ENCODE results near the gene RPA3. TPM values are rescaled to one million over a fixed set of nuclear protein-coding genes. Genes with fewer than 3 reads are reported as not detected.

RPA3 gene
- polyA plus RNA-seq, 1 donor (not counting 4 experiments of a cell fraction or from before 2014, with no cell fraction given) = 51.1 TPM

DNA sequence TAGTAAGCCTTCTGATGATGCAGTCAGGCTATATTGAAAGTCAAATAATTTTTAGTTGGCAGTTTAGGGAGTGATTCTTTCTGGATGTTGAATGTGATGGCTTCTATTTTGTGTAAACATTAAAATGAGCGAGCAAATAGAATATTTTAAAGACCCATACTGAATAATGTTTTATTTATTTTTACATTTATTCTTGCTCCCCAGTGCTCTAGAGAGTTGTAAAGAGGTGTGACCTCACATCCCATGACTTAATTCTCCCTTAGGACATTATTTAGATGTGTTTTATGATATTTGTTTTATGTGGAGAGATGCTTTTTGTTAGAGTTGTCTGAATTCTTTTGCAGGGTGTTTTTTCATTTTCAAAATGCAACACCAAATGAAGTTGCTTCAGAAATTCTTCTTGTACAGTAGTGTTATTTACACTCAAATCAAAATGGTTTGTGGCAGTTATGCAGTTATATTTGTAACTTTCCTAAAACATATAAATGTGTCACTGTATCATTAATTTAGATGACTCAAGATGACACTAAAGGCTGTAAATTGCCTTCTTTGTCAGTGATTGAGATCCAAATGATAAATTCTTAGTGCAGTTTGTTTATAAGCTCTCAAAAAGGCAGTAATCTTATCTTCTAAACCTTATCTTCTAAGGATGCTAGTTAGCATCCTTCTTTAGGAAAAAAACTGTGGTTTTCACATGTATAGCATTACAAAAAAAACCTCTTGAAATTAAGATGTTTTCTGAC lies 65.4 kb downstream of the RPA3 start:
- Histone ChIP-seq H3K9me1 (ENCODE audit: control insufficient read depth, extremely low read depth, insufficient read depth, low read length) (peaks cover 3% of the 10 kb centered on the region), H2AFZ (ENCODE audit: control insufficient read depth, low read length) (no peak overlapping the region), H3K9me3 (ENCODE audit: control insufficient read depth, low read depth, low read length) (no peaks in the 10 kb centered on the region), H3K36me3 (ENCODE audit: control insufficient read depth in 2 of 2, extremely low read depth in 1 of 2, insufficient read depth in 2 of 2, low read length in 2 of 2) (no peaks in the 10 kb centered on the region), H3K9ac (ENCODE audit: control insufficient read depth, extremely low read depth, insufficient read depth, low read length) (no peak overlapping the region), H3K79me2 (ENCODE audit: control insufficient read depth, insufficient read depth, low read length) (peaks cover 2% of the 10 kb centered on the region), H4K20me1 (ENCODE audit: control insufficient read depth, extremely low read depth, insufficient read depth, low read length) (no peaks in the 10 kb centered on the region), H3K27me3 (ENCODE audit: control insufficient read depth, extremely low read depth, insufficient read depth, low read length) (no peaks in the 10 kb centered on the region), H3K27ac (ENCODE audit: control insufficient read depth, insufficient read depth, low read length) (no peak overlapping the region), H3K4me1 (ENCODE audit: control insufficient read depth, extremely low read depth, insufficient read depth, low read length) (no peaks in the 10 kb centered on the region), H3K4me2 (ENCODE audit: control insufficient read depth, extremely low read depth, insufficient read depth, low read depth, low read length) (no peak overlapping the region), H3K4me3 (ENCODE audit: control insufficient read depth in 2 of 3, extremely low read depth in 1 of 3, insufficient read depth in 2 of 3, low read depth in 1 of 3, low read length in 3 of 3) (no peak overlapping the region)
- FAIRE-seq = no peak
- DNase-seq (ENCODE audit: low read depth, low spot score) = no peak
- TF ChIP-seq, protein P1, sequence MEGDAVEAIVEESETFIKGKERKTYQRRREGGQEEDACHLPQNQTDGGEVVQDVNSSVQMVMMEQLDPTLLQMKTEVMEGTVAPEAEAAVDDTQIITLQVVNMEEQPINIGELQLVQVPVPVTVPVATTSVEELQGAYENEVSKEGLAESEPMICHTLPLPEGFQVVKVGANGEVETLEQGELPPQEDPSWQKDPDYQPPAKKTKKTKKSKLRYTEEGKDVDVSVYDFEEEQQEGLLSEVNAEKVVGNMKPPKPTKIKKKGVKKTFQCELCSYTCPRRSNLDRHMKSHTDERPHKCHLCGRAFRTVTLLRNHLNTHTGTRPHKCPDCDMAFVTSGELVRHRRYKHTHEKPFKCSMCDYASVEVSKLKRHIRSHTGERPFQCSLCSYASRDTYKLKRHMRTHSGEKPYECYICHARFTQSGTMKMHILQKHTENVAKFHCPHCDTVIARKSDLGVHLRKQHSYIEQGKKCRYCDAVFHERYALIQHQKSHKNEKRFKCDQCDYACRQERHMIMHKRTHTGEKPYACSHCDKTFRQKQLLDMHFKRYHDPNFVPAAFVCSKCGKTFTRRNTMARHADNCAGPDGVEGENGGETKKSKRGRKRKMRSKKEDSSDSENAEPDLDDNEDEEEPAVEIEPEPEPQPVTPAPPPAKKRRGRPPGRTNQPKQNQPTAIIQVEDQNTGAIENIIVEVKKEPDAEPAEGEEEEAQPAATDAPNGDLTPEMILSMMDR (optimal IDR thresholded peaks at IDR 0.05 in 1 of 3, IDR thresholded peaks at IDR 0.05 in 1 of 3, conservative IDR thresholded peaks at IDR 0.05 in 1 of 3; ENCODE audit: extremely low read depth in 1 of 3, insufficient read depth in 2 of 3, low read length in 3 of 3) = no peak
- no peak for TF ChIP-seq EZH2 (IDR thresholded peaks at IDR 0.05; ENCODE audit: low read length)
- dilution Hi-C loops (cut with MboI; ENCODE audit: extremely low pct_ligation_motif_present, low sequenced_read_pairs) = no loop called here

DNA sequence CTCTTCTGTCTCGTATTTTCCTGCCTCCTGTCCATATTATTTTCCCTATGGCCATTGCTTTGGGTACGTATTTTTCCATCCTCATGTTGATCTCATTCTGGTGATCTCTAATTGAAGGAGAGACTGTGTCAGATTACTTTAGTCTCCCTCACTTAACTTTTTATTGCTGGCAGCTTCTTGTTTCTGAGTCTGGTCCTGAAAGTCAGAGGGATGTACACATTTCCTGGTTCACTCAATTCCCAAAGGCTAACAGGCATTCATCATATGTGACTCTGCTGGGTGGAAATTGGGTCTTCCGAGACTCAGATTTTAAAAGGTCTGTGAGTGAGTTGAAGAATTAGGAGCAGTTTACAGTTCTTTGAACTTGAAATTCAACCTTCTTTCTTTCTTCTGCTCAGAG lies 66.9 kb downstream of the RPA3 start:
- no peak for TF ChIP-seq EZH2 (IDR thresholded peaks at IDR 0.05; ENCODE audit: low read length)
- TF ChIP-seq, protein P1 (optimal IDR thresholded peaks at IDR 0.05 in 1 of 3, IDR thresholded peaks at IDR 0.05 in 1 of 3, conservative IDR thresholded peaks at IDR 0.05 in 1 of 3; ENCODE audit: extremely low read depth in 1 of 3, insufficient read depth in 2 of 3, low read length in 3 of 3) = no peak
- no peaks in the 10 kb centered on the region for H3K36me3 ChIP-seq (ENCODE audit: control insufficient read depth in 2 of 2, extremely low read depth in 1 of 2, insufficient read depth in 2 of 2, low read length in 2 of 2)
- FAIRE-seq (no peak), DNase-seq (ENCODE audit: low read depth, low spot score) (no peak)
- no peak overlapping the region for H3K27ac ChIP-seq (ENCODE audit: control insufficient read depth, insufficient read depth, low read length)
- no peak overlapping the region for H3K4me3 ChIP-seq (ENCODE audit: control insufficient read depth in 2 of 3, extremely low read depth in 1 of 3, insufficient read depth in 2 of 3, low read depth in 1 of 3, low read length in 3 of 3)
- peaks cover 2% of the 10 kb centered on the region for H3K79me2 ChIP-seq (ENCODE audit: control insufficient read depth, insufficient read depth, low read length)
- no peak overlapping the region for H3K9ac ChIP-seq (ENCODE audit: control insufficient read depth, extremely low read depth, insufficient read depth, low read length)
- H2AFZ ChIP-seq (ENCODE audit: control insufficient read depth, low read length) = no peak overlapping the region
- H4K20me1 ChIP-seq (ENCODE audit: control insufficient read depth, extremely low read depth, insufficient read depth, low read length) = no peaks in the 10 kb centered on the region
- dilution Hi-C loops (cut with MboI; ENCODE audit: extremely low pct_ligation_motif_present, low sequenced_read_pairs) = no loop called here
- no peaks in the 10 kb centered on the region for H3K27me3 ChIP-seq (ENCODE audit: control insufficient read depth, extremely low read depth, insufficient read depth, low read length)
- no peaks in the 10 kb centered on the region for H3K9me3 ChIP-seq (ENCODE audit: control insufficient read depth, low read depth, low read length)
- H3K4me2 ChIP-seq (ENCODE audit: control insufficient read depth, extremely low read depth, insufficient read depth, low read depth, low read length) = no peak overlapping the region
- peaks cover 3% of the 10 kb centered on the region for H3K9me1 ChIP-seq (ENCODE audit: control insufficient read depth, extremely low read depth, insufficient read depth, low read length)
- H3K4me1 ChIP-seq (ENCODE audit: control insufficient read depth, extremely low read depth, insufficient read depth, low read length) = no peaks in the 10 kb centered on the region
